ENCODE results near the gene PACS1.

The PACS1 gene

GRCh38 chr11:66050581-66051231 lies 19.4 kb upstream of the PACS1 start:
- DNase-seq (ENCODE audit: low read depth in 2 of 2), result no peak

GRCh38 chr11:66051371-66051765 lies 18.7 kb upstream of the PACS1 start:
- no peak for DNase-seq (ENCODE audit: low read depth in 2 of 2)

- DNase-seq (ENCODE audit: low read depth in 2 of 2), result peak; percentile 92
Measured at GRCh38 chr11:66051766-66052663, 18.1 kb upstream of the PACS1 start, which contains the start of gene SF3B2. TSS of gene SF3B2 (plus strand) at chr11:66052364. CDS start at chr11:66052385, 21 bp downstream.

GRCh38 chr11:66052664-66052982 lies 17.4 kb upstream of the PACS1 start:
- no peak for DNase-seq (ENCODE audit: low read depth in 2 of 2)

- DNase-seq (ENCODE audit: low read depth in 2 of 2), result no peak
Measured at GRCh38 chr11:66055021-66055420, 15.1 kb upstream of the PACS1 start.

GRCh38 chr11:66056501-66056900 lies 13.6 kb upstream of the PACS1 start:
- DNase-seq (ENCODE audit: low read depth in 2 of 2), result no peak

GRCh38 chr11:66059966-66060680 lies 9.9 kb upstream of the PACS1 start:
- DNase-seq (ENCODE audit: low read depth in 2 of 2), result no peak

GRCh38 chr11:66061268-66061667 lies 8.8 kb upstream of the PACS1 start:
- no peak for DNase-seq (ENCODE audit: low read depth in 2 of 2)

- no peak for DNase-seq (ENCODE audit: low read depth in 2 of 2)
Measured at GRCh38 chr11:66062408-66062807, 7.7 kb upstream of the PACS1 start.

GRCh38 chr11:66063900-66064299 lies 6.2 kb upstream of the PACS1 start:
- no peak for DNase-seq (ENCODE audit: low read depth in 2 of 2)

- no peak for DNase-seq (ENCODE audit: low read depth in 2 of 2)
Measured at GRCh38 chr11:66064571-66064970, 5.5 kb upstream of the PACS1 start.

GRCh38 chr11:66066751-66067150 lies 3.3 kb upstream of the PACS1 start:
- DNase-seq (ENCODE audit: low read depth in 2 of 2), result no peak

- DNase-seq (ENCODE audit: low read depth in 2 of 2), result no peak
Measured at GRCh38 chr11:66067640-66068039, 2.4 kb upstream of the PACS1 start.

- peak; percentile 58 to 70 for DNase-seq (ENCODE audit: low read depth in 2 of 2)
Measured at GRCh38 chr11:66068154-66068821, 1.8 kb upstream of the PACS1 start.

- no peak for DNase-seq (ENCODE audit: low read depth in 2 of 2)
Measured at GRCh38 chr11:66068923-66069714, 953 bp upstream of the PACS1 start.

- no peak for DNase-seq (ENCODE audit: low read depth in 2 of 2)
Measured at GRCh38 chr11:66070604-66071380, 720 bp downstream of the PACS1 start.

GRCh38 chr11:66071381-66071801 lies 1.3 kb downstream of the PACS1 start:
- DNase-seq (ENCODE audit: low read depth in 2 of 2), result no peak

- no peak for DNase-seq (ENCODE audit: low read depth in 2 of 2)
Measured at GRCh38 chr11:66072081-66072480, 2.0 kb downstream of the PACS1 start.

GRCh38 chr11:66072518-66072917 lies 2.4 kb downstream of the PACS1 start:
- no peak for DNase-seq (ENCODE audit: low read depth in 2 of 2)

GRCh38 chr11:66073669-66074068 lies 3.6 kb downstream of the PACS1 start:
- DNase-seq (ENCODE audit: low read depth in 2 of 2), result no peak
